Large intestine (tissue), 3 donors: ENCODE measurements around the gene PINK1. TPM values are rescaled to one million over a fixed set of nuclear protein-coding genes. Genes with fewer than 3 reads are reported as not detected.
"Not testable (repeated sequence)": the region's sequence is repeated elsewhere in the genome, so short reads cannot be mapped to it uniquely, and the experiment has no call there.

Experiments used
- DNase-seq, 2 donors: peaks; one replicate each; pipeline versions ENCODE4 v3.0.0 to v3.0.0-alpha.2; 2013
- H3K27ac ChIP-seq: one replicate; pipeline ENCODE4 v1.5.1; 2013; ENCODE audit warnings: low read length
- H3K27me3 ChIP-seq: 2 replicates; pipeline ENCODE4 v1.6.1; 2013; ENCODE audit warnings: low read length; ENCODE audit not compliant: control insufficient read depth, insufficient read depth
- H3K36me3 ChIP-seq: 2 replicates; pipeline ENCODE4 v1.6.1; 2013; ENCODE audit warnings: low read length; ENCODE audit not compliant: control insufficient read depth, insufficient read depth
- H3K4me1 ChIP-seq: one replicate; pipeline ENCODE4 v1.6.1; 2013; ENCODE audit warnings: low read length; ENCODE audit not compliant: control insufficient read depth, insufficient read depth
- H3K4me3 ChIP-seq: one replicate; pipeline ENCODE4 v1.5.1; 2013; ENCODE audit warnings: low read length
- H3K9me3 ChIP-seq: one replicate; pipeline ENCODE4 v1.6.1; 2013; ENCODE audit warnings: mild to moderate bottlenecking, low read depth, low read length, moderate library complexity; ENCODE audit not compliant: control insufficient read depth
- WGBS: methylation state at CpG from one replicate; pipeline ENCODE4 v1.1.5; 2013; ENCODE audit warnings: low lambda C conversion rate; ENCODE audit not compliant: insufficient coverage; 5-methylcytosine and 5-hydroxymethylcytosine counted together
- polyA plus RNA-seq: library from polyadenylated mRNA; unstranded; fragments of 120-200 nt; gene quantifications from one replicate; pipeline ENCODE4 v1.2.1, GENCODE V29; 2013

Gene PINK1
- polyA plus RNA-seq, 1 donor = 36.3 TPM

DNA sequence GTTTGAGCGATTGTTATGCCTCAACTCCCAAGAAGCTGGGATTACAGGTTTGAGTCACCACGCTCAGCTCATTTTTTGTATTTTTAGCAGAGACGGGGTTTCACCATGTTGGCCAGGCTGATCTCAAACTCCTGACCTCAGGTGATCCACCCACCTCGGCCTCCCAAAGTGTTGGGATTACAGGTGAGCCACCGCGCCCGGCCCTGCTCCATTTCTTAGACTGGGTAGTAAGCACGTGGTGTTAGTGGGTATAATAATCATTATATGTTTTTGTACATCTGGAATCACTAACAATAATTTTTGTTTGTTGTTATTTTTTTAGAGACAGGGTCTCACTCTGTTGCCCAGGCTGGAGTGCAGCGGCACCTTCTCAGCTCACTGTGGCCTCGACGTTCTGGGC is 40.4 kb downstream of the PINK1 start:
- H3K9me3 ChIP-seq, H3K36me3 ChIP-seq, H3K4me1 ChIP-seq, H3K27me3 ChIP-seq, H3K27ac ChIP-seq, DNase-seq, H3K4me3 ChIP-seq: not testable (repeated sequence)
- WGBS = no CpG with 5 or more reads among the region's 11 CpGs

DNA sequence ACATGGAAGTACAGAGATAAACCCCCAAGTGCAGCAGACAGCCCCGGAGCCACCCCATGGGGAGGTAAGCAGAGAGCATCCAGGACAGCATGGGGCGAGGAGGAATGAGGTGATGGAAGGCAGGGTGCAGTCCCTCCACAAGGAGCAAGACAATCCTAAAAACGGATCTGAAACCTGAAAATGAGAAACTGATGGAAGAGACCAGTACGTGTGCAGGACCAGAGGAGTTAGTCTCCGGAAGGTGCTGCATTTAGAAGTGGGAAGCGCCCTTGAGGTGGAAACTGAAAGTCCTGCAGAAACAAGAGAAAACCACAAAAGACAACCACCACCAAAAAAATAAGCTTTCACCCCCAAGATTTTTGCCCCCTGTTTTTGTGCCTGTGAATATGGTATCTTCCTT is 45.3 kb downstream of the PINK1 start:
- Histone ChIP-seq H3K36me3 (no peaks in the 10 kb centered on the region), H3K4me3 (no peak overlapping the region), H3K9me3 (no peaks in the 10 kb centered on the region), H3K27ac (no peak overlapping the region), H3K27me3 (no peaks in the 10 kb centered on the region), H3K4me1 (no peaks in the 10 kb centered on the region)
- 92% methylated on average over 2 of the region's 6 CpGs for WGBS
- no peak for DNase-seq

- Histone ChIP-seq H3K27me3 (no peaks in the 10 kb centered on the region), H3K9me3 (no peaks in the 10 kb centered on the region), H3K36me3 (no peaks in the 10 kb centered on the region), H3K27ac (no peak overlapping the region), H3K4me3 (no peak overlapping the region), H3K4me1 (no peaks in the 10 kb centered on the region)
- 80% methylated on average over 2 of the region's 5 CpGs for WGBS
- DNase-seq = no peak
Observed at GRCh38 chr1:20680269-20680668, 47.0 kb downstream of the PINK1 start.

GRCh38 chr1:20681999-20682398 is 48.7 kb downstream of the PINK1 start:
- H3K36me3 ChIP-seq = no peaks in the 10 kb centered on the region
- no peaks in the 10 kb centered on the region for H3K9me3 ChIP-seq
- H3K4me3 ChIP-seq = no peak overlapping the region
- no peaks in the 10 kb centered on the region for H3K27me3 ChIP-seq
- DNase-seq = no peak
- no peak overlapping the region for H3K27ac ChIP-seq
- WGBS = 66% methylated on average over 2 of the region's 9 CpGs
- no peaks in the 10 kb centered on the region for H3K4me1 ChIP-seq

DNA sequence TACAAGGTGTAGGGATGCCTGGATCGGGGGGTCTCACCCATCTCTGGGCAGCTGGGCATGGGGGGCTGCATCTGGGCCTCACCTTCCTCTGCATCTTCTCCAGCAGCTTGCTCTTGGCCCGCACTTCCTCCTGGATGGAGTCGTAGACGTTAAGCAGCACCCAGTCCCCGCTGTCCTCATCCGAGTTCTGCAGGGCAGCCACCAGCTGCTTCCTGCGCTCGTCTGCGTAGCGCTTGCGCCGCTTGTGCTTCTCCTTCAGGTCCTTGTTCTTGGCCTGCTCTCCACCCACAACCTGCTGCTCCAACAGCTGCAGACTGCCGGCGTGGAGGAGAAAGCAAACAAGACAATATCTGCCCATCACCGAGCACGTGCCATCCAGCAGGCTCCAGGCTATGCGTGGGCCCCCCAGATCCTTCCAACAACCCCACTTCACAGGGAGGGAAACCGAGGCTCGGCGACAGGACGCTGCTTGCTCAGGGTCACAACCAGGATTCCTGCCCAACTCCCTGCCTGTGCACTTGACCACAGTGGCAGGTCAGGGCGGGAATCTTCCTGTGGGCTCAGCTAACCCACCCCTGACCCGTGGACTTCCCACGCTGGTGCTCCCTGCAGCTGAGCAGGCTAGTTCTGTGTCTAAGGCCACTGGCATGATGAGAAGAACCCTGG is 49.4 kb downstream of the PINK1 start:
- H3K27me3 ChIP-seq = no peaks in the 10 kb centered on the region
- WGBS = no CpG with 5 or more reads among the region's 24 CpGs
- DNase-seq = no peak
- no peak overlapping the region for H3K27ac ChIP-seq
- H3K4me1 ChIP-seq = no peaks in the 10 kb centered on the region
- H3K9me3 ChIP-seq = no peaks in the 10 kb centered on the region
- no peak overlapping the region for H3K4me3 ChIP-seq
- no peaks in the 10 kb centered on the region for H3K36me3 ChIP-seq

DNA sequence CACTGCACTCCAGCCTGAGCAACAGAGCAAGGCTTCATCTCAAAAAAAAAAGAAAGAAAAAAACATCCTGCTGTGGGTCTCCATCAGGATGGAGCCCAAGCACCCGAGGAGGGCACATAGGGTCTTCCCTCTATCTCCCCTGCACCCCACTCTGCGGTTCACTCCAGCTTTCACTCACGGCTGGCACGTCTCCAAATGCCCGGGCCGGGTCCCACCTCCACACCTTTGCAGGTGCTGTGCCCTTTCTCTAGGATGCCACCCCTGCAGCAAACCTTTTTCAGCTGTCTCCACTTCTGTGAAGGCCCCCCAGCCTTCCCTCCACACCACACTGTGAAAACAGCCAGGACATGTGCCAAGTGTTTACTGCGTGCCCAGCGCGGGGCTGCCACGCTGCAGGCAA is 50.4 kb downstream of the PINK1 start:
- DNase-seq = no peak
- H3K4me1 ChIP-seq = no peaks in the 10 kb centered on the region
- no peaks in the 10 kb centered on the region for H3K36me3 ChIP-seq
- WGBS = no CpG with 5 or more reads among the region's 10 CpGs
- no peak overlapping the region for H3K4me3 ChIP-seq
- H3K27me3 ChIP-seq = no peaks in the 10 kb centered on the region
- no peak overlapping the region for H3K27ac ChIP-seq
- no peaks in the 10 kb centered on the region for H3K9me3 ChIP-seq

DNA sequence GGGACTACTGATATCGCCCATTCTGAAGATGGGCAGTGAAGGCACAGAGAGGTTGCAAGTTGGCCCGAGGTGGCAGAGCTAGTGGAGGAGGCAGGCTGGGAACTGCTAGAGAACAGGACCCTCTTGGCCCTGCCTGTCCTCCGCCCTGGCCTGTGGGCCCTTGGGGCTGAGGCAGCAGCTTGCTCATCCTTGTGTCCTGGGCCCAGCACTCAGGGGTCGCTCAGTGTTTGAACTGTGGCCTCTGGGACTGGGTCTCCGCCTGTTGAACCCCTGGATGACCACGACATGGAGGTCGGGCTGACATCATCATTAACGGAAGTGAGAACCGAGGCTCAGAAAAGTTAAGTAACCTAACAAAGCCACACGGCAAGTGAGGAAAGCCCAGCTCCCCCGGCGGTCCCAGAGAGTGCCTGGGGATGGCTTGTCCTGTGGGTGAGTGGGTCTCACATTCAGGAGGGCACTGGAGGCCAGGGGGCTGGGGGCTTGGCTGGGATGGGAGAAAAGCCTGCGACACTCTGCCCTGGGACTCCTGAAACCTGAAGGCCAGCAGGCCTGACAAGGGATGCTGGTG is 50.9 kb downstream of the PINK1 start:
- no peak overlapping the region for H3K27ac ChIP-seq
- H3K4me3 ChIP-seq = no peak overlapping the region
- H3K36me3 ChIP-seq = no peaks in the 10 kb centered on the region
- H3K27me3 ChIP-seq = no peaks in the 10 kb centered on the region
- no peaks in the 10 kb centered on the region for H3K4me1 ChIP-seq
- DNase-seq = no peak
- no peaks in the 10 kb centered on the region for H3K9me3 ChIP-seq
- WGBS = no CpG with 5 or more reads among the region's 13 CpGs

DNA sequence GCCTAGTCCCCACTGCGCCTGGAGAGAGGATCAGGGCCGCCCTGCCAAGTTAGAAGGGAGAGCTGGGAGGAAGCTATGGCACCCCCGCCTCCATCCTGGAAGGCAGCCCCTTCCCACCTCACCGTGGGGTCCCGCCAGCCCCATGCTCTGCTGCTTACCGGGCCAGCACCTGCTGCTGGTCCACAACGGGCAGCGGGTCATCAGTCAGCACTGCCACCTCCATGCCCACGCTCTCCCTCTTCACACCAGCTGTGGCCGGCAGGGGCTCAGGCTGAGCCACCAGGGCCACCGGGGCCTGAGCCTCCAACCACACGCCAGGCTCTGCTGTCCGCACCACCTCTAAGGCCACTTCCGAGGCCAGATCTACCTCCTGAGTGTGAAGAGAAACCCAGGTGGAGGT is 51.4 kb downstream of the PINK1 start:
- Histone ChIP-seq H3K4me1 (no peaks in the 10 kb centered on the region), H3K27me3 (no peaks in the 10 kb centered on the region), H3K9me3 (no peaks in the 10 kb centered on the region), H3K27ac (no peak overlapping the region), H3K4me3 (peak overlapping the region; percentile 6), H3K36me3 (no peaks in the 10 kb centered on the region)
- DNase-seq = no peak
- no CpG with 5 or more reads among the region's 14 CpGs for WGBS

DNA sequence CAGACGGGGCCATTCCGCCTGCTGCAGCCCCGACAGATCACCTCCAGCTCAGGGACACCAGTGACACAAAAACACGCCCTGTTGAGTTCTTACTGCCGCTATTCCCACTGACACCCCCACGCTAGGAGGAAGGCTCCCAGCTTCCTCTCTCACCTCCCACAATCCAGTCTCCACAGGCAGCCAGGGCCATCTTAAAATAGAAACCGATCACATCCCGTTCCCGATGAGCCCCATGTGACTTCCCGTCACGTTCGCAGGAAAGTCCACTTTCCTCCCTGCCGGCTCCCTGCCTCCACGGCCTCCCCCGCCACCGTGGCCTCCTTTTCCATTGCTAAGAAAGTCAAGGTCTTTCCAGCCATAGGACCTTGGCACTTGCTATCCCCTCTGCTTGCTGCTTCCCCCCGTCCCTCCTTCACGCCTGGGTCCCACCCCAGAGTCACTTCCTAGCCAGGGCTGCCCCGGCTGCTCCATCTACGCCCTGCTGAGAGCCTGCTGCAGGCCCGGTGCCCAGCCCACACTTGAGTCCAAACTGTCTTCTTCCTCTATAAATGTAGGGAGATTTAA is 51.9 kb downstream of the PINK1 start:
- Histone ChIP-seq H3K27me3 (no peaks in the 10 kb centered on the region), H3K4me3 (peak overlapping the region; percentile 6), H3K9me3 (no peaks in the 10 kb centered on the region), H3K36me3 (no peaks in the 10 kb centered on the region), H3K27ac (no peak overlapping the region), H3K4me1 (no peaks in the 10 kb centered on the region)
- WGBS = 73% methylated on average over 2 of the region's 21 CpGs
- no peak for DNase-seq

DNA sequence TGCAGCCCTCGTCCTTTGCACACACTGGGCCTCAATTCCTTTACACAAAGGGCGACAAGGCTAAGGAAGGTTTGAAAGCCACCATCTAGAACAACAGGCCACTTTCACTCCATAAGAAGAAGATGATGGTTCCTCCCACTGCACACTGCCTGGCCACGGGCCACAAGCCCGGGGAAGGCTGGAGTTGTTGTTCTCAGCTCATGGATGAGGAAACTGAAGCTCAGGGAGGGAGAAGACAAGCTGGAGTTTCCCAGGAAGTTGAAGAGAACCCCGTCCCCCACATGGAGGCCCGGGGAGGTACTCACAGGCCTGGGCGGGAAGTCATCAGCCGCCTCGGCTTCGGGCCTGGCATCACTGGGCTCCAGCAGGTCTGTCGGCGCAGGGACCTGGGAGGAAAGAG is 52.5 kb downstream of the PINK1 start:
- no peaks in the 10 kb centered on the region for H3K4me1 ChIP-seq
- no peaks in the 10 kb centered on the region for H3K36me3 ChIP-seq
- no peak for DNase-seq
- H3K9me3 ChIP-seq = no peaks in the 10 kb centered on the region
- H3K27ac ChIP-seq = no peak overlapping the region
- no CpG with 5 or more reads among the region's 12 CpGs for WGBS
- no peak overlapping the region for H3K4me3 ChIP-seq
- H3K27me3 ChIP-seq = no peaks in the 10 kb centered on the region
